HG03558 (cell line): ENCODE results near the gene AGPAT2.

Experiments used
- ATAC-seq: cut with Tn5 transposase; IDR thresholded peaks from one replicate; pipeline ENCODE4 v1.9.1; 2021; ENCODE audit warnings: moderate number of reproducible peaks; ENCODE audit not compliant: unreplicated experiment; ENCODE audit errors: extremely low read depth

AGPAT2 gene

GRCh38 chr9:136631038-136632000 lies 55.9 kb downstream of the AGPAT2 start:
- no peak for ATAC-seq

- no peak for ATAC-seq
These were observed 56.6 kb downstream of the AGPAT2 start for GRCh38 chr9:136630662-136630992.

GRCh38 chr9:136629879-136630661 lies 57.2 kb downstream of the AGPAT2 start:
- ATAC-seq, result no peak

GRCh38 chr9:136629001-136629878 lies 58.0 kb downstream of the AGPAT2 start:
- ATAC-seq, result no peak

GRCh38 chr9:136628268-136628667 lies 59.0 kb downstream of the AGPAT2 start:
- no peak for ATAC-seq

GRCh38 chr9:136627703-136628102 lies 59.6 kb downstream of the AGPAT2 start:
- ATAC-seq, result no peak

GRCh38 chr9:136626740-136627642 lies 60.3 kb downstream of the AGPAT2 start:
- ATAC-seq, result no peak

- ATAC-seq, result no peak
These were observed 61.1 kb downstream of the AGPAT2 start for GRCh38 chr9:136626066-136626725.

GRCh38 chr9:136625101-136626065 lies 61.9 kb downstream of the AGPAT2 start:
- no peak for ATAC-seq

GRCh38 chr9:136624184-136624951 lies 62.9 kb downstream of the AGPAT2 start:
- no peak for ATAC-seq

GRCh38 chr9:136623842-136624183 lies 63.4 kb downstream of the AGPAT2 start:
- no peak for ATAC-seq
